Lung microvascular endothelial cell (primary cell): ENCODE measurements around the gene RDH11. TPM values are rescaled to one million over a fixed set of nuclear protein-coding genes. Genes with fewer than 3 reads are reported as not detected.
"Not testable (repeated sequence)": the region's sequence is repeated elsewhere in the genome, so short reads cannot be mapped to it uniquely, and the experiment has no call there.

Source experiments
- DNase-seq, 2 donors: peaks; one replicate each; pipeline versions ENCODE4 v3.0.0 to v3.0.0-alpha.2; 2010; ENCODE audit warnings: low read depth in 2 of 2
- total RNA-seq: library from RNA; depleted of rRNA; stranded (reverse); fragments of >200 nt; gene quantifications from 2 replicates; pipeline ENCODE4 v1.2.1, GENCODE V29; 2014

RDH11 gene
- total RNA-seq, result 67.3 and 96.2 TPM in 2 replicates

DNA sequence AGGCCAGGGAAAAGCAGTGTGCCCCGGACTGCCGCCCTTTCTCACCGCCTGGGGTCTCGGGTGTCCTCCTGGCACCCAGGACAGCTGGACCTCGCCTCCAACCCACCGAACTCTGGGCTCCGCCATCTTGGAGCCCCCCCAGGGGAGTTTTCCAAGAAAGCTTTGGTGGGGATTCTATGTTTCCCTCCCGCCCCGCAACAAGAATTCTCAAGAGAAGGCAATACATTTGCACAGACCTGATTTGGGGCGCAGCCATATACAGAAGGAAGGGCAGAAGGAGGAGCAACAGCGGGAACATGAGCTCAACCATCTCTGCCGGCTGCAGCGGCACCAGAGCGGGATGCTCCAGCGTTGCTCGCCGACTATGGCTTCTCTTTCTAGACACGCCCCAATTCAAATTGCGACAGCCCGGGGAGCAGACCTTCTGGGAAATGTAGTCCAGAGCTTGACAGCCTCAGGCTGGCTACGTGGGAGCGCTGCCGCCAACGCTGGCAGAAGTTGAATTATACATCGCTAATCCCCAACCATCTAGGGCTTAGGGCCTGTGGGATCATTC, at the start of gene RDH11:
TSS of gene RDH11 (minus strand) at position 371 of the 556 bp plus-strand sequence. CDS start at position 310, 61 bp downstream.
- DNase-seq, result peak; percentile 90 to 91

DNA sequence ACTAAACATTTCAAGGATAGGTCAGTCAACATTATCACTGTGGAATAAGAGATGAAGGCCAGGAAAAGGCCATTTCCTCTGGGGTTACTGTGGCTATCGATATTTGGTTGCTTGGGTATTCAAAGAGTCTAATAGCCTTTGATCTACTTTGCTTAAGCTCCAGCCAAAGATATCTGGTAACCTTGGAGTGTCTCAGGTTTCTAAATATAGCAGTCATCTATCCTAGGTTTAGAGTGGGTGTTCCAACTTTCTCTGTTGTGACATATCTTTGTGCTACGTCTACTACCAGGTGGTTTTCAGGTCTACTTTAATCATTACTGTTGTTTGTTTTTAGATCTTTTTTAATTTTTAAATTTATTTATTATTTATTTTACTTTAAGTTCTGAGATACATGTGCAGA, 48.5 kb upstream of the RDH11 start:
- DNase-seq, result no peak

- peak in 1 of 2 donors; percentile 49 for DNase-seq
Measured at GRCh38 chr14:67738740-67739504, 43.4 kb upstream of the RDH11 start.

GRCh38 chr14:67736771-67737170, 41.2 kb upstream of the RDH11 start:
- DNase-seq, result no peak

- peak; percentile 26 to 44 for DNase-seq
Measured at GRCh38 chr14:67735336-67736147, 40.0 kb upstream of the RDH11 start.

DNA sequence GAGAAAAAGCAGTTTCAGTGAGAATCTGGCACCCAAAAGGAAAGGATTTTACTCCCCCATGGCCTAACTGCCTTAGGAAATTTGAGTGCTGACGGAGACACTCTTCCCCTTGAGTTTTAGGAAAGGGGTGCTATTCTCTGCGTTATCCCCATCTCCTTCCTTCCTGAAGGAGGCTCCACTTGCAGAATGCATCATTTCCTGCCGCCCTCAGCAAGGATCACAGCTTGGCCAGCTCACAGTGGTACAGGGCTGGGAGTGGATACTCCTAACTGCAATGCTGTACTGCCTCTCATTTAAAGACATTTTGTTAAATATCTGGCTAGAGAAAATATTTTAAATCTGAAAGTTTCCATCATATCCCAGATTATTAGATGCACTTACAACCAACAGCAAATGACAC, 39.1 kb upstream of the RDH11 start:
- peak in 1 of 2 donors; percentile 58 for DNase-seq

DNA sequence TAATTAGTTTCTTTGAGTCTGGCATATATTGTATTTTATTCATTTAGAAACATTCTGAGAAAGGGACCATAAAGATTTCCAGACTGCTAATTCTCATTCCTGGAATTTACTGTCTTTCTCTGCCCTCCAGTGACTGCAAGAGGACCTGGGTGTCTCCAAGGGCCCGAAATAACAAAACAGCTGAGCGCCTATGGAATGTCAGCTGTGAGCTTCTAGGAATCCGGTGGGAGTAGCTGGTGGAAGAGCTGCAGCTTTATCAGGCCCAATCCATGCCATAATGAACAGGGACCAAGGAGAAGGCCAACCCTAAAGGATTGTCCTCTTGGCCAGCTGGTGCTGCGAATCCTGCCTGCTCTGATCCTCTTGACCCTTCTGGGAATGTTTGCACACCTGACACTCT, 38.1 kb upstream of the RDH11 start:
- no peak for DNase-seq

GRCh38 chr14:67729072-67729885, 33.7 kb upstream of the RDH11 start:
- no peak for DNase-seq

DNA sequence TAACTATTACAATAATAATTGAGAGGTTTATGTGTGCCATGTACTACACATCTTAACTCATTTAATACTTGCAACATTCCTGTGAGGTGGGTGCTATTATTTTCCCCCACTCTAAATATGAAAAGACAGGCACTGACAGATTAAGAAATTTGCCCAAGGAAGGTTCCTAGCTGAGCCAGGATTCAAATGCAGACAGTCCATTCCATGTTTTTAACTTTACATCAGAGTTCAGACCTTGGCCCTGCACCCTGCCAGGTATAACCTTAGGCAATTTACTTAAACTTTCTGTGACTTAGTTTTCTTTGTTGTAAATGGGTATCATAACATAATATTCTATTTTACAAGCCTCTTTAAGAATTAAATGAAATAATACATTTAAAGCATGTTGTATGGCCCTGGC, 32.7 kb upstream of the RDH11 start:
- DNase-seq, result no peak

DNA sequence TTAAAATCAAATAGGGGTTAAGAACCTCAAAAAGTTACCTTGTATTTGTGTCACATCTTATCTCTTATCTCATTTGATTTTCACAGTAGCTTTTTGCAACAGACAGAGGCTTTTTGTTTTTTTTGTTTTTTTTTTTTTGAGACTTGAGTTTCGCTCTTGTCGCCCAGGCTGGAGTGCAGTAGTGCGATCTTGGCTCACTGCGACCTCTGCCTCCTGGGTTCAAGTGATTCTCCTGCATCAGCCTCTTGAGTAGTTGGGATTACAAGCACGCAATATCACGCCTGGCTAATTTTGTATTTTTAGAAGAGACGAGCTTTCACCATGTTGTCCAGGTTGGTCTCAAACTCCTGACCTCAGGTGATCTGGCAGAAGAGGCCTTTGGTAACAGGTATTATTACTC, 31.8 kb upstream of the RDH11 start:
- DNase-seq, result no peak

GRCh38 chr14:67725171-67725570, 29.6 kb upstream of the RDH11 start:
- DNase-seq, result no peak

DNA sequence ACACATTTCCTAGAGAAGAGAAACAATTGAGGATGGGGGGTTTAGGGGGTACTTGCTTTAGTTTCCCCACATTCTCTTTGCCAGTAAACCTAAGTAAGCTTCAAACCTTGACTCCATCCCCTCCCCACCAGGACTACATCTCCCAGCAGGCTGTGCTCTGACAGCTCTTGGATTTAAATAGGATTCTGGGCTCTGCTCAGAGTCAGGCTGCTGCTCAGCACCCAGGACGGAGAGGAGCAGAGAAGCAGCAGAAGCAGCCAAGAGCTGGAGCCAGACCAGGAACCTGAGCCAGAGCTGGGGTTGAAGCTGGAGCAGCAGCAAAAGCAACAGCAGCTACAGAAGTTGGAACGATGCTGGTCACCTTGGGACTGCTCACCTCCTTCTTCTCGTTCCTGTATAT, 26.7 kb upstream of the RDH11 start:
- DNase-seq, result no peak

- no peak for DNase-seq
Measured at GRCh38 chr14:67721875-67722274, 26.3 kb upstream of the RDH11 start.

DNA sequence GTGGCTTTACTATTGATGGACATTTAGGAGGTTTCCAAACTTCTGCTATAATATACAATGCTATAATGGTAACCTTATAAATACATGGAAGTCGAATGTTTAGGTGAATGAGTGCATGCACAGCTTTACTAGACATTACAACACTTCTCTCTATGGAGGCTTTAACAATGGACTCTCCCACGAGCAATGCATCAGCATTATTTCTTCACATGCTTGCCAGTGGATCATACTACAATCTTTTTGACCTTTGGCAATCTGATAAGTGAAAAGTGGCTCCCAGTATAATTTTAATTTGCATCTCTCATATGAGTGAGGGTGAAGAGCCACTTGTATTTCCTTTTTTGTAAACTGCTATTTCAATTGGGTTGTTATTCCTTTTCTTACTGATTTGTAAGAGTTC, 24.3 kb upstream of the RDH11 start:
- DNase-seq, result no peak

GRCh38 chr14:67719385-67719784, 23.8 kb upstream of the RDH11 start:
- DNase-seq, result not testable (repeated sequence)

DNA sequence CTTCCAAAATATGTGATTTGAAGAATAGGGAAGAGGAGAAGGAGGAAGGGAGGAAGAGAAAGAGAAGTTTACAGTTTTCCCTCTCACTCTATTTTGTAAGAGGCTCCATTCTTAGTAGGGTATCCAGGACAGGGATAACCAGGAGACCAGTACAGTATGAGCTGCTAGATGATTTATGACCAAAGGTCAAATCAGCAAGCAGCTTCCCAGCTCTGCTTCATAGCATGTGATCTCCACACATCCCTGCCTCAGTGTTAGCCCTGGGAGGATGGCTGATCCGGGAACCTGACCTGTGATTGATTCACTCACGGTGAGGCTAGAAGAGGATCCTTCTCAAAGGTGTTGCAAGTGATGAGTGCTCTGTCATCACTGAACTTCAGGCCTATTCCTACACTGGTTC, 22.7 kb upstream of the RDH11 start:
- DNase-seq, result no peak

- DNase-seq, result no peak
Measured at GRCh38 chr14:67717048-67717447, 21.5 kb upstream of the RDH11 start.

- DNase-seq, result no peak
Measured at GRCh38 chr14:67710209-67710608, 14.6 kb upstream of the RDH11 start.

DNA sequence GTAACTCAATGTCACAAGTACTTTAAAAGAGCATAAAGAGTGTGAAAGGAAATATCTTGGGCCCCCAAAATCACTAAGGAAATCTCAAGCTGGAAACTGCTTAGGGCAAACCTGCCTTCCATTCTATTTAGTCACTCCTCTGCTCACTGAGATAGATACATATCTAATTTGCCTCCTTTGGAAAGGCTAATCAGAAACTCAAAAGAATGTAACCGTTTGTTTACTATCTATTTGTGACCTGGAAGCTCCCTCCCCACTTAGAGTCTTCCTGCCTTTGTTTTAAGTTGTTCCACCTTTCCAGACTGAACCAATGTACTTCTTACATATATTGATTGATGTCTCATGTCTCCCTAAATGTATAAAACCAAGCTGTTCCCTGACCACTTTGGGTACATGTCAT, 14.2 kb upstream of the RDH11 start:
- DNase-seq, result not testable (repeated sequence)

DNA sequence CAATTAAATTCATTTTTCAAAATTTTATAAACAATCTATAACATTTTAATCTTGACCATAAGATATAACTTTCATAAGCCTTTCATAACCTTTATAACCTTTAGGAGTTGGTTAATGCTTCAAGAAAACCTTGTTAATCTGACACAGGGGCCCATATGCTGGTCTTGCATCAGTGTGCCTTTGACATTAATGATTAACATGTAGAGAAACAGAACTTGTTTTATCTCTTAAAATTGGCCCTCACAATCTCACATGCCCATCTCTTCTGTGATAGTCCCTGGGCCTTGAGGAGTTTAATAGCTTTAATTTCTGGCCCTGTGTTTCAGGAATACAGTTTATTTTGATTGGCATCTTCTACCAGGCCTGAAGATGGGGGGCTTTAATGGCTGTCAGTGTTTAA, 13.8 kb upstream of the RDH11 start:
- not testable (repeated sequence) for DNase-seq

- no peak for DNase-seq
Measured at GRCh38 chr14:67705211-67705610, 9.6 kb upstream of the RDH11 start.
